HL-60/S4 (cell line): ENCODE data around the gene SH3PXD2B.

Source experiments
- in situ Hi-C: fragments of 300-500 bp; cut with MboI; formaldehyde crosslinking; loops from 2 replicates; pipeline ENCODE4 v1.14.3; 2022; ENCODE audit warnings: low sequenced_read_pairs

Gene SH3PXD2B

GRCh38 chr5:172439785-172440477 is 14.4 kb downstream of the SH3PXD2B start:
- in situ Hi-C loops = no loop called here

GRCh38 chr5:172438319-172438668 is 16.0 kb downstream of the SH3PXD2B start:
- in situ Hi-C loops = no loop called here

- in situ Hi-C loops = no loop called here
These were observed 16.6 kb downstream of the SH3PXD2B start for GRCh38 chr5:172437445-172438318.

GRCh38 chr5:172436879-172437369 is 17.4 kb downstream of the SH3PXD2B start:
- in situ Hi-C loops = no loop called here

GRCh38 chr5:172436078-172436878 is 18.0 kb downstream of the SH3PXD2B start:
- in situ Hi-C loops = no loop called here

- in situ Hi-C loops = no loop called here
These were observed 18.8 kb downstream of the SH3PXD2B start for GRCh38 chr5:172435362-172436077.

- in situ Hi-C loops = no loop called here
These were observed 20.1 kb downstream of the SH3PXD2B start for GRCh38 chr5:172434251-172434650.

GRCh38 chr5:172433513-172433912 is 20.8 kb downstream of the SH3PXD2B start:
- in situ Hi-C loops = no loop called here

GRCh38 chr5:172433071-172433470 is 21.3 kb downstream of the SH3PXD2B start:
- in situ Hi-C loops = no loop called here

GRCh38 chr5:172430354-172430753 is 24.0 kb downstream of the SH3PXD2B start:
- in situ Hi-C loops = no loop called here

- in situ Hi-C loops = no loop called here
These were observed 25.0 kb downstream of the SH3PXD2B start for GRCh38 chr5:172429201-172429940.

GRCh38 chr5:172428224-172429166 is 25.8 kb downstream of the SH3PXD2B start:
- in situ Hi-C loops = no loop called here

- in situ Hi-C loops = no loop called here
These were observed 27.1 kb downstream of the SH3PXD2B start for GRCh38 chr5:172427202-172427601.

- in situ Hi-C loops = no loop called here
These were observed 28.2 kb downstream of the SH3PXD2B start for GRCh38 chr5:172426086-172426485.

- in situ Hi-C loops = no loop called here
These were observed 28.9 kb downstream of the SH3PXD2B start for GRCh38 chr5:172425402-172425801.

- in situ Hi-C loops = no loop called here
These were observed 29.5 kb downstream of the SH3PXD2B start for GRCh38 chr5:172424808-172425207.

- in situ Hi-C loops = no loop called here
These were observed 30.2 kb downstream of the SH3PXD2B start for GRCh38 chr5:172424111-172424490.

GRCh38 chr5:172423379-172424110 is 30.8 kb downstream of the SH3PXD2B start:
- in situ Hi-C loops = no loop called here
